Spleen (tissue), 7 donors: ENCODE results near the gene SLC37A3.

Experiments
- POLR2A ChIP-seq, 3 donors: fragments of 450-650 bp; IDR thresholded peaks; one replicate each; pipeline ENCODE4 v1.5.1; 2017; ENCODE audit warnings: antibody characterized with exemption in 3 of 3, mild to moderate bottlenecking in 1 of 3
- POLR2AphosphoS5 ChIP-seq, 3 donors: sonication (generic); formaldehyde crosslinking; IDR thresholded peaks; one replicate each; pipeline ENCODE4 v1.5.1; 2017; ENCODE audit warnings: antibody characterized with exemption in 3 of 3
- TF ChIP-seq, protein P1 (sequence below), 11 experiments: fragments of 200-600 bp in 7 of 11; fragments of 450-650 bp in 4 of 11; sonication (generic) in 4 of 11; IDR thresholded peaks in 8 of 11; conservative IDR thresholded peaks in 3 of 11; 1 replicate in 7 of 11; 2 replicates in 4 of 11; pipeline versions ENCODE4 v1.4.0 to v1.8.0; 2016 to 2021; ENCODE audit warnings: antibody characterized with exemption in 11 of 11, inconsistent platforms in 4 of 11, mild to moderate bottlenecking in 1 of 11
- donor health status: DM: no; HTN: no; CAD: no; lungs with moderate emphysema.
- donor health status: DM: no; HTN: no; CAD: no.
- donor health status: DM: no; HTN: no; CAD: no.

DNA sequence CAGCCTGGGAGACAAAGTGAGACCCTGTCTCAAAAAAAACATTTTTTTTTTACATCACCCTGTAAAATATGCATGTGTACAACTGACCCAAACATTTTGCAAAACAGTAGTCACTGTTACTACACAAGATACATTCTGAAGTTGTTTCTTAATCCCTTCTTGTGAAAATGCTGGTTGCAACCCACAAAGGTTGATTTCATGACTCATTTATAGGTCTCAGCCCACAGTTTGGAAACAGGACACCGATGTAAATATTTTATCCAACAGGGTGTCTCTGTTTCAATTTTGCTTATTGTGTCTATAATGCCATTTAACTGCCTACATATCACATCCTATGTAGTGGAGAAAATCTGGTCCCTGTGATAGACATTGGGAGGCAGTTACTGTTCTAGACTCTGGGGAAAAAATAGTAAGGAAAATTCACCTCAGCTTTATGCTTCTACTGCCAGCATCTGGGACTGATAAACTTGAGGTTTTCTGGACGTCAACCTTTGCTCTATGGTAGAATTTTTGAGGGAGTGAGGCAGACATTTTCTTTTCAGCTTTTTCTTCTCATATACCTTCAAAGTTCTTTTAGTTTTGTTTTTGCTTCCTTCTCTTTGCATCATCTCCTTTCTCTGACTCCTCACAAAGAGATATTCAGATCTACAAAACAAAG, 4.0 kb upstream of the SLC37A3 start:
- TF ChIP-seq POLR2A (IDR thresholded peaks at IDR 0.05) (no peak), POLR2AphosphoS5 (IDR thresholded peaks at IDR 0.05) (no peak)
- TF ChIP-seq, protein P1, sequence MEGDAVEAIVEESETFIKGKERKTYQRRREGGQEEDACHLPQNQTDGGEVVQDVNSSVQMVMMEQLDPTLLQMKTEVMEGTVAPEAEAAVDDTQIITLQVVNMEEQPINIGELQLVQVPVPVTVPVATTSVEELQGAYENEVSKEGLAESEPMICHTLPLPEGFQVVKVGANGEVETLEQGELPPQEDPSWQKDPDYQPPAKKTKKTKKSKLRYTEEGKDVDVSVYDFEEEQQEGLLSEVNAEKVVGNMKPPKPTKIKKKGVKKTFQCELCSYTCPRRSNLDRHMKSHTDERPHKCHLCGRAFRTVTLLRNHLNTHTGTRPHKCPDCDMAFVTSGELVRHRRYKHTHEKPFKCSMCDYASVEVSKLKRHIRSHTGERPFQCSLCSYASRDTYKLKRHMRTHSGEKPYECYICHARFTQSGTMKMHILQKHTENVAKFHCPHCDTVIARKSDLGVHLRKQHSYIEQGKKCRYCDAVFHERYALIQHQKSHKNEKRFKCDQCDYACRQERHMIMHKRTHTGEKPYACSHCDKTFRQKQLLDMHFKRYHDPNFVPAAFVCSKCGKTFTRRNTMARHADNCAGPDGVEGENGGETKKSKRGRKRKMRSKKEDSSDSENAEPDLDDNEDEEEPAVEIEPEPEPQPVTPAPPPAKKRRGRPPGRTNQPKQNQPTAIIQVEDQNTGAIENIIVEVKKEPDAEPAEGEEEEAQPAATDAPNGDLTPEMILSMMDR (IDR thresholded peaks at IDR 0.05 in 8 of 11, conservative IDR thresholded peaks at IDR 0.05 in 3 of 11), result no peak
